Left lung (tissue), 10 donors: ENCODE data around the gene BCL6B. TPM values are rescaled to one million over a fixed set of nuclear protein-coding genes. Genes with fewer than 3 reads are reported as not detected.

ENCODE experiments used
- ATAC-seq: fragments of 200-7000 bp; cut with Tn5 transposase; one replicate; pipeline ENCODE4 v1.9.1; 2020; ENCODE audit warnings: moderate library complexity
- DNase-seq, 4 donors: peaks; one replicate each; pipeline ENCODE4 v3.0.0-alpha.2; 2013 to 2020
- H3K27ac ChIP-seq, 2 donors: fragments of 200-600 bp; sonication (generic) in 1 of 2; one replicate each; pipeline versions ENCODE4 v1.5.0 to v1.8.0; 2020 to 2021
- H3K27me3 ChIP-seq, 2 donors: fragments of 200-600 bp; sonication (generic) in 1 of 2; one replicate each; pipeline versions ENCODE4 v1.5.0 to v1.8.0; 2020 to 2021
- H3K36me3 ChIP-seq, 2 donors: fragments of 200-600 bp; sonication (generic) in 1 of 2; one replicate each; pipeline versions ENCODE4 v1.5.0 to v1.8.0; 2020 to 2021
- H3K4me1 ChIP-seq, 2 donors: fragments of 200-600 bp; one replicate each; pipeline ENCODE4 v1.8.0; 2021
- H3K4me3 ChIP-seq, 2 donors: fragments of 200-600 bp; sonication (generic) in 1 of 2; one replicate each; pipeline versions ENCODE4 v1.5.0 to v1.8.0; 2020 to 2021; ENCODE audit warnings: mild to moderate bottlenecking in 1 of 2
- H3K9me3 ChIP-seq, 2 donors: fragments of 200-600 bp; sonication (generic) in 1 of 2; one replicate each; pipeline versions ENCODE4 v1.5.0 to v1.8.0; 2020 to 2021
- CTCF ChIP-seq, 2 donors: fragments of 200-600 bp; sonication (generic) in 1 of 2; IDR thresholded peaks; one replicate each; pipeline versions ENCODE4 v1.5.0 to v1.8.0; 2021; ENCODE audit warnings: antibody characterized with exemption in 2 of 2
- intact Hi-C, 2 donors: fragments of 100-400 bp; cut with DNase I; formaldehyde crosslinking; loops; one replicate each; pipeline versions ENCODE4 v1.11.2 to v1.14.2; 2022
- polyA plus RNA-seq, 6 donors: library from polyadenylated mRNA; unstranded; fragments of 120-200 nt; gene quantifications; one replicate each; pipeline ENCODE4 v1.2.1, GENCODE V29; 2013; ENCODE audit not compliant: insufficient read length in 6 of 6
- total RNA-seq, 2 donors: library from RNA; stranded (reverse); fragmentation: NEBNext Ultra II Directional; extraction: Animal tissue kit (Norgen Biotek cat#: 25700); gene quantifications; one replicate each; pipeline ENCODE4 v1.2.1, GENCODE V29; 2021
- donor health status: DM: no; HTN: yes; CAD: no.
- donor health status: DM: no; HTN: no; CAD: no.

The BCL6B gene
- total and polyA plus RNA-seq, 8 donors, result 13.3 to 45.9 (median 35.9) TPM

GRCh38 chr17:7068268-7068667, 45.4 kb downstream of the BCL6B start:
- Histone ChIP-seq H3K9me3 (peaks cover 0 to 15% of the 10 kb centered on the region in 2 donors), H3K27ac (no peak overlapping the region), H3K27me3 (no peaks in the 10 kb centered on the region), H3K4me3 (no peak overlapping the region), H3K4me1 (no peaks in the 10 kb centered on the region), H3K36me3 (no peaks in the 10 kb centered on the region)
- TF ChIP-seq CTCF (IDR thresholded peaks at IDR 0.05), result no peak
- intact Hi-C loops, result no loop called here
- DNase-seq (no peak), ATAC-seq (no peak)

GRCh38 chr17:7070712-7071111, 47.9 kb downstream of the BCL6B start:
- intact Hi-C loops, result no loop called here
- Histone ChIP-seq H3K4me1 (no peaks in the 10 kb centered on the region), H3K27ac (no peak overlapping the region), H3K27me3 (no peaks in the 10 kb centered on the region), H3K4me3 (no peak overlapping the region), H3K9me3 (peaks cover 0 to 15% of the 10 kb centered on the region in 2 donors), H3K36me3 (no peaks in the 10 kb centered on the region)
- ATAC-seq (no peak), DNase-seq (no peak)
- no peak for TF ChIP-seq CTCF (IDR thresholded peaks at IDR 0.05)

GRCh38 chr17:7072406-7072805, 49.6 kb downstream of the BCL6B start:
- Histone ChIP-seq H3K27me3 (no peaks in the 10 kb centered on the region), H3K36me3 (no peaks in the 10 kb centered on the region), H3K4me1 (no peaks in the 10 kb centered on the region), H3K4me3 (no peak overlapping the region), H3K9me3 (peaks cover 0 to 15% of the 10 kb centered on the region in 2 donors), H3K27ac (no peak overlapping the region)
- ATAC-seq (no peak), DNase-seq (no peak)
- no peak for TF ChIP-seq CTCF (IDR thresholded peaks at IDR 0.05)
- intact Hi-C loops, result no loop called here

GRCh38 chr17:7074931-7075330, 52.1 kb downstream of the BCL6B start:
- H3K36me3 ChIP-seq, result no peaks in the 10 kb centered on the region
- no peak for ATAC-seq
- no peak for TF ChIP-seq CTCF (IDR thresholded peaks at IDR 0.05)
- H3K4me3 ChIP-seq, result no peak overlapping the region
- DNase-seq, result no peak
- peaks cover 0 to 5% of the 10 kb centered on the region in 2 donors for H3K4me1 ChIP-seq
- no peak overlapping the region for H3K27ac ChIP-seq
- intact Hi-C loops, result no loop called here
- H3K9me3 ChIP-seq, result no peaks in the 10 kb centered on the region
- H3K27me3 ChIP-seq, result no peaks in the 10 kb centered on the region

GRCh38 chr17:7077911-7078546, 55.2 kb downstream of the BCL6B start:
- H3K4me3 ChIP-seq, result no peak overlapping the region
- H3K9me3 ChIP-seq, result no peaks in the 10 kb centered on the region
- no peak for TF ChIP-seq CTCF (IDR thresholded peaks at IDR 0.05)
- intact Hi-C loops, result no loop called here
- H3K36me3 ChIP-seq, result no peaks in the 10 kb centered on the region
- ATAC-seq, result no peak
- H3K4me1 ChIP-seq, result peaks cover 0 to 15% of the 10 kb centered on the region in 2 donors
- H3K27me3 ChIP-seq, result no peaks in the 10 kb centered on the region
- DNase-seq, result no peak
- H3K27ac ChIP-seq, result no peak overlapping the region
